ENCODE measurements around the gene FCHO1.

Gene FCHO1

GRCh38 chr19:17737690-17738153 lies 13.6 kb upstream of the FCHO1 start:
- peaks cover 38% of the 10 kb centered on the region for H3K36me3 ChIP-seq (ENCODE audit: insufficient read depth, insufficient read length, low read length)

GRCh38 chr19:17739121-17739875 lies 12.0 kb upstream of the FCHO1 start:
- H3K4me3 ChIP-seq (ENCODE audit: insufficient read length, low read depth) = no peak overlapping the region
- no peak overlapping the region for H3K9ac ChIP-seq (ENCODE audit: insufficient read length, low read depth)
- peaks cover 22% of the 10 kb centered on the region for H3K36me3 ChIP-seq (ENCODE audit: insufficient read depth, insufficient read length, low read length)
- peaks cover 11% of the 10 kb centered on the region; the same call in 1 of the 2 replicates for H3K9me3 ChIP-seq (ENCODE audit: insufficient read depth, low read length)
- DNase-seq (ENCODE audit: low read depth, low spot score) = no peak
- H3K27me3 ChIP-seq (ENCODE audit: insufficient read depth, insufficient read length) = no peaks in the 10 kb centered on the region
- H3K4me1 ChIP-seq (ENCODE audit: insufficient read depth, insufficient read length) = no peaks in the 10 kb centered on the region
- TF ChIP-seq SUZ12 (IDR thresholded peaks at IDR 0.05; ENCODE audit: extremely low read depth, insufficient read depth, insufficient read length) (no peak), YY1 (IDR thresholded peaks at IDR 0.05; ENCODE audit: insufficient read depth, insufficient read length) (no peak), ZNF274 (IDR thresholded peaks at IDR 0.05; ENCODE audit: low read depth, low read length) (no peak)

More at GRCh38 chr19:17737690-17738153, 13.6 kb upstream of the FCHO1 start:
- peaks cover 5% of the 10 kb centered on the region for H3K4me1 ChIP-seq (ENCODE audit: insufficient read depth, insufficient read length)
- H3K9me3 ChIP-seq (ENCODE audit: insufficient read depth, low read length) = peaks cover 11% of the 10 kb centered on the region; the same call in 1 of the 2 replicates
- DNase-seq (ENCODE audit: low read depth, low spot score) = no peak
- no peak for TF ChIP-seq YY1 (IDR thresholded peaks at IDR 0.05; ENCODE audit: insufficient read depth, insufficient read length)
- TF ChIP-seq ZNF274 (IDR thresholded peaks at IDR 0.05; ENCODE audit: low read depth, low read length) = no peak
- no peak for TF ChIP-seq SUZ12 (IDR thresholded peaks at IDR 0.05; ENCODE audit: extremely low read depth, insufficient read depth, insufficient read length)
- H3K9ac ChIP-seq (ENCODE audit: insufficient read length, low read depth) = no peak overlapping the region
- H3K27me3 ChIP-seq (ENCODE audit: insufficient read depth, insufficient read length) = no peaks in the 10 kb centered on the region
- H3K4me3 ChIP-seq (ENCODE audit: insufficient read length, low read depth) = no peak overlapping the region

GRCh38 chr19:17741456-17741855 lies 9.8 kb upstream of the FCHO1 start:
- H3K36me3 ChIP-seq (ENCODE audit: insufficient read depth, insufficient read length, low read length) = peaks cover 2% of the 10 kb centered on the region
- TF ChIP-seq ZNF274 (IDR thresholded peaks at IDR 0.05; ENCODE audit: low read depth, low read length) (no peak), SUZ12 (IDR thresholded peaks at IDR 0.05; ENCODE audit: extremely low read depth, insufficient read depth, insufficient read length) (no peak)
- no peak for DNase-seq (ENCODE audit: low read depth, low spot score)

GRCh38 chr19:17743874-17744580 lies 7.2 kb upstream of the FCHO1 start:
- peaks cover 5% of the 10 kb centered on the region for H3K27me3 ChIP-seq (ENCODE audit: insufficient read depth, insufficient read length)
- H3K4me1 ChIP-seq (ENCODE audit: insufficient read depth, insufficient read length) = no peaks in the 10 kb centered on the region
- H3K9ac ChIP-seq (ENCODE audit: insufficient read length, low read depth) = no peak overlapping the region
- H3K9me3 ChIP-seq (ENCODE audit: insufficient read depth, low read length) = peaks cover 11% of the 10 kb centered on the region; the same call in 1 of the 2 replicates
- no peak for DNase-seq (ENCODE audit: low read depth, low spot score)
- H3K4me3 ChIP-seq (ENCODE audit: insufficient read length, low read depth) = no peak overlapping the region
- H3K36me3 ChIP-seq (ENCODE audit: insufficient read depth, insufficient read length, low read length) = no peaks in the 10 kb centered on the region
- TF ChIP-seq YY1 (IDR thresholded peaks at IDR 0.05; ENCODE audit: insufficient read depth, insufficient read length) (no peak), ZNF274 (IDR thresholded peaks at IDR 0.05; ENCODE audit: low read depth, low read length) (no peak), SUZ12 (IDR thresholded peaks at IDR 0.05; ENCODE audit: extremely low read depth, insufficient read depth, insufficient read length) (no peak)

More at GRCh38 chr19:17741456-17741855, 9.8 kb upstream of the FCHO1 start:
- no peak overlapping the region for H3K4me3 ChIP-seq (ENCODE audit: insufficient read length, low read depth)
- no peaks in the 10 kb centered on the region for H3K4me1 ChIP-seq (ENCODE audit: insufficient read depth, insufficient read length)
- no peaks in the 10 kb centered on the region for H3K27me3 ChIP-seq (ENCODE audit: insufficient read depth, insufficient read length)
- H3K9me3 ChIP-seq (ENCODE audit: insufficient read depth, low read length) = peaks cover 11% of the 10 kb centered on the region; the same call in 1 of the 2 replicates
- H3K9ac ChIP-seq (ENCODE audit: insufficient read length, low read depth) = no peak overlapping the region

- no peak for TF ChIP-seq ZNF274 (IDR thresholded peaks at IDR 0.05; ENCODE audit: low read depth, low read length)
- no peak for TF ChIP-seq SUZ12 (IDR thresholded peaks at IDR 0.05; ENCODE audit: extremely low read depth, insufficient read depth, insufficient read length)
- TF ChIP-seq YY1 (IDR thresholded peaks at IDR 0.05; ENCODE audit: insufficient read depth, insufficient read length) = no peak
- no peaks in the 10 kb centered on the region for H3K36me3 ChIP-seq (ENCODE audit: insufficient read depth, insufficient read length, low read length)
- H3K4me3 ChIP-seq (ENCODE audit: insufficient read length, low read depth) = peak overlapping the region; percentile 69
- DNase-seq (ENCODE audit: low read depth, low spot score) = peak; percentile 94
- no peaks in the 10 kb centered on the region for H3K4me1 ChIP-seq (ENCODE audit: insufficient read depth, insufficient read length)
- H3K9me3 ChIP-seq (ENCODE audit: insufficient read depth, low read length) = no peaks in the 10 kb centered on the region
- peaks cover 5% of the 10 kb centered on the region for H3K27me3 ChIP-seq (ENCODE audit: insufficient read depth, insufficient read length)
- H3K9ac ChIP-seq (ENCODE audit: insufficient read length, low read depth) = peak overlapping the region; percentile 80
Observed at GRCh38 chr19:17747205-17748098, 3.8 kb upstream of the FCHO1 start.

GRCh38 chr19:17748884-17749638 lies 2.2 kb upstream of the FCHO1 start:
- no peak overlapping the region for H3K9ac ChIP-seq (ENCODE audit: insufficient read length, low read depth)
- TF ChIP-seq ZNF274 (IDR thresholded peaks at IDR 0.05; ENCODE audit: low read depth, low read length) (no peak), YY1 (IDR thresholded peaks at IDR 0.05; ENCODE audit: insufficient read depth, insufficient read length) (no peak), SUZ12 (IDR thresholded peaks at IDR 0.05; ENCODE audit: extremely low read depth, insufficient read depth, insufficient read length) (no peak)
- peaks cover 2% of the 10 kb centered on the region for H3K4me1 ChIP-seq (ENCODE audit: insufficient read depth, insufficient read length)
- peaks cover 5% of the 10 kb centered on the region for H3K27me3 ChIP-seq (ENCODE audit: insufficient read depth, insufficient read length)
- no peak for DNase-seq (ENCODE audit: low read depth, low spot score)
- no peaks in the 10 kb centered on the region for H3K36me3 ChIP-seq (ENCODE audit: insufficient read depth, insufficient read length, low read length)
- no peaks in the 10 kb centered on the region for H3K9me3 ChIP-seq (ENCODE audit: insufficient read depth, low read length)
- H3K4me3 ChIP-seq (ENCODE audit: insufficient read length, low read depth) = no peak overlapping the region

Data from NT2/D1 (cell line).